Heart right ventricle (tissue), 16 donors: ENCODE data around the gene FICD. TPM values are rescaled to one million over a fixed set of nuclear protein-coding genes. Genes with fewer than 3 reads are reported as not detected.

Source experiments
- ATAC-seq, 8 donors: fragments of 200-7000 bp; cut with Tn5 transposase; one replicate each; pipeline ENCODE4 v1.9.1; 2020; ENCODE audit warnings: mild to moderate bottlenecking in 8 of 8, moderate library complexity in 8 of 8, moderate number of reproducible peaks in 1 of 8
- DNase-seq, 2 donors: peaks; one replicate each; pipeline ENCODE4 v3.0.0-alpha.2; 2020
- H3K27ac ChIP-seq, 10 donors: fragments of 200-600 bp; sonication (generic) in 2 of 10; one replicate each; pipeline versions ENCODE4 v1.5.0 to v1.8.0; 2020 to 2022; ENCODE audit warnings: mild to moderate bottlenecking in 3 of 10
- H3K27me3 ChIP-seq, 7 donors: fragments of 200-600 bp; one replicate each; pipeline ENCODE4 v1.8.0; 2021 to 2022; ENCODE audit warnings: mild to moderate bottlenecking in 2 of 7
- H3K36me3 ChIP-seq, 9 donors: fragments of 200-600 bp; sonication (generic) in 1 of 9; one replicate each; pipeline versions ENCODE4 v1.5.0 to v1.8.0; 2020 to 2022; ENCODE audit warnings: mild to moderate bottlenecking in 2 of 9
- H3K4me1 ChIP-seq, 9 donors: fragments of 200-600 bp; sonication (generic) in 1 of 9; one replicate each; pipeline versions ENCODE4 v1.5.0 to v1.8.0; 2020 to 2022; ENCODE audit warnings: mild to moderate bottlenecking in 4 of 9
- H3K4me3 ChIP-seq, 10 donors: fragments of 200-600 bp; sonication (generic) in 2 of 10; one replicate each; pipeline versions ENCODE4 v1.5.0 to v1.8.0; 2020 to 2022; ENCODE audit warnings: mild to moderate bottlenecking in 7 of 10, moderate library complexity in 2 of 10
- H3K9me3 ChIP-seq, 11 donors: fragments of 200-600 bp in 10 of 11; sonication (generic) in 2 of 11; one replicate each; pipeline versions ENCODE4 v1.5.0 to v1.8.0; 2013 to 2022; ENCODE audit warnings: mild to moderate bottlenecking in 2 of 11, control low read depth in 1 of 11, moderate library complexity in 1 of 11
- CTCF ChIP-seq, 9 donors: fragments of 200-600 bp; sonication (generic) in 2 of 9; IDR thresholded peaks; one replicate each; pipeline versions ENCODE4 v1.5.0 to v1.8.0; 2021 to 2022; ENCODE audit warnings: antibody characterized with exemption in 9 of 9, mild to moderate bottlenecking in 5 of 9, moderate library complexity in 1 of 9
- whole genome bisulfite sequencing, 2 donors: extraction: QIAGEN DNeasy Blood & Tissue Kit; methylation state at CpG; one replicate each; pipeline ENCODE4 v1.1.7; 2013; ENCODE audit warnings: inconsistent platforms in 1 of 2; 5-methylcytosine and 5-hydroxymethylcytosine counted together
- intact Hi-C, 10 donors: fragments of 100-400 bp; cut with DNase I; formaldehyde crosslinking; loops; one replicate each; pipeline versions ENCODE4 v1.11.1 to v1.14.2; 2022
- polyA plus RNA-seq, 2 donors: library from polyadenylated mRNA; stranded (reverse); fragments of 200-250 nt; gene quantifications; one replicate each; pipeline ENCODE4 v1.2.3, GENCODE V29; 2013
- total RNA-seq, 10 donors: library from RNA; stranded (reverse); fragmentation: NEBNext Ultra II Directional in 3 of 10; extraction: Animal tissue kit (Norgen Biotek cat#: 25700) in 3 of 10; gene quantifications; one replicate each; pipeline versions ENCODE4 v1.2.1 to v1.2.4, GENCODE V29; 2021 to 2023
- donor health status: Arrhythmogenic right ventricular cardiomyopathy.
- donor health status: ischemic (EF 13 %, LVEDD 7.1; RV severe dilation, severe dysfunction).
- donor health status: healthy with polysubstance abuse.
- donor health status: DM: no; HTN: yes; CAD: no.
- donor health status: DM: no; HTN: no; CAD: no.
- donor health status: ischemic (EF 25% LVEDD 6.9; RV normal size, moderate dysfunction).
- donor health status: ischemic (EF 25% LVEDD 5.7; RV mildly dilated, moderate dysfunction).
- donor health status: healthy.
- donor health status: DM: yes; HTN: yes; CAD: no.
- donor health status: Ischemic cardiomyopathy.
- donor health status: ischemic (EF 35%, LVEDD 5.7; RV mildly dilated, moderate dysfunction).
- donor health status: nonischemic (EF 11% LVEDD 7.7; RV severe dilation, severe dysfunction).
- donor health status: DM: yes; HTN: yes; CAD: no.
- donor health status: PGD.
- donor health status: ischemic (EF 29% LVEDD 5.4; RV normal size, mild dysfunction).
- donor health status: nonischemic (EF 23%, LVEDD 6.1; RV moderate dilation, normal function).

FICD gene
- total and polyA plus RNA-seq, 12 donors, result 2.1 to 4.4 (median 2.8) TPM

- Histone ChIP-seq H3K4me3 (no peak overlapping the region), H3K36me3 (peaks cover 0 to 100% (median 83%) of the 10 kb centered on the region in 9 donors), H3K27ac (no peak overlapping the region), H3K9me3 (no peaks in the 10 kb centered on the region), H3K27me3 (no peaks in the 10 kb centered on the region), H3K4me1 (no peaks in the 10 kb centered on the region)
- no peak for TF ChIP-seq CTCF (IDR thresholded peaks at IDR 0.05)
- ATAC-seq, result no peak
- WGBS, 2 donors, result 74 to 81% methylated on average over 10 of the region's 10 CpGs
- intact Hi-C loops, result no loop called here
- no peak for DNase-seq
Measured at GRCh38 chr12:108526482-108527165, 11.5 kb downstream of the FICD start.

- TF ChIP-seq CTCF (IDR thresholded peaks at IDR 0.05), result no peak
- intact Hi-C loops, result no loop called here
- Histone ChIP-seq H3K27me3 (no peaks in the 10 kb centered on the region), H3K9me3 (no peaks in the 10 kb centered on the region), H3K36me3 (peaks cover 0 to 100% (median 84%) of the 10 kb centered on the region in 9 donors), H3K4me1 (no peaks in the 10 kb centered on the region), H3K4me3 (no peak overlapping the region), H3K27ac (no peak overlapping the region)
- DNase-seq, result no peak
- ATAC-seq, result no peak
- 86 to 89% methylated on average over 6 of the region's 6 CpGs for WGBS, 2 donors
Measured at GRCh38 chr12:108527166-108527496, 12.1 kb downstream of the FICD start.

- no peak for ATAC-seq
Measured at GRCh38 chr12:108530161-108530560, 15.1 kb downstream of the FICD start.

More at GRCh38 chr12:108530161-108530560, 15.1 kb downstream of the FICD start:
- 92 to 96% methylated on average over 9 of the region's 9 CpGs for WGBS, 2 donors
- no peak for TF ChIP-seq CTCF (IDR thresholded peaks at IDR 0.05)
- Histone ChIP-seq H3K4me3 (no peak overlapping the region), H3K27me3 (no peaks in the 10 kb centered on the region), H3K36me3 (peaks cover 0 to 100% (median 61%) of the 10 kb centered on the region in 9 donors), H3K9me3 (no peaks in the 10 kb centered on the region), H3K4me1 (no peaks in the 10 kb centered on the region), H3K27ac (no peak overlapping the region)
- DNase-seq, result no peak
- intact Hi-C loops, result no loop called here
